ENCODE measurements around the gene PPP6C.
A peak's percentile ranks its signal among the peaks of the same experiment; 100 is the strongest.
"Not testable (repeated sequence)": the region's sequence is repeated elsewhere in the genome, so short reads cannot be mapped to it uniquely, and the experiment has no call there.

Gene PPP6C

DNA sequence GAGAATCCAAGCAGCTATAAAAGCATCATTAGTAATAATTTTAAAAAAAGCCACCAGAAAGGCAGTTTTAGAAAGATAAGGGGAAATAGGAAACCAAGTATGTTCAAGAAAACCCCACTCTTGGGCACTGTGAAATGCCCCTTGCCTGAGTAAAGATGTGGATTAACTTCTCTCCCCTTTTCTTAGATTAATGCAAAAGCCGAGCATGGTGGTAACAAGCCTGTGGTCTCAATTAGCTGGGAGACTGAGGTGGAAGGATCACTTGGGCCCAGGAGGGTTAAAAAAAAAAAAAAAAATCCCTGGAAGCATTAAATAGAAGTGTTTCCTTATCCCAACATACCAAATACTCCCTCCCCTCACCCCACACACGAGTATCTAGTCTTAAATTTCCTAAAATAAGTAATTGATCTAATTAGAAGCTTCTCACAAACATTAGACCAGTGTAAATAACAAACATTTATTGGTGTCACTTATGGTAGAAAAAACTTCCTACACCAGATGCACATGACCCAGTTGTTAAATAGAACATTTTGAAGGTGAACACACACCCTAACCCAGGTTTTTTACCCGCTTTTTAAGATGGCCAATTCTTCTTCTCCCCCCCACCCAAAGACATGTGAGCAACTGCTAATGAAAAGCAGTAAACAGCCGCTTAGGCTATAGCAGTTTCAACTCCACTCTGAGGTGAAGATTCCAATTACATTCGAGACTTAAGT, 46.4 kb upstream of the PPP6C start:
- H3K4me3 ChIP-seq (ENCODE audit: low read depth, low read length, poor library complexity, severe bottlenecking): peak overlapping the region; percentile 95
- peaks cover 71% of the 10 kb centered on the region for H3K36me3 ChIP-seq (ENCODE audit: insufficient read depth, low read length)

DNA sequence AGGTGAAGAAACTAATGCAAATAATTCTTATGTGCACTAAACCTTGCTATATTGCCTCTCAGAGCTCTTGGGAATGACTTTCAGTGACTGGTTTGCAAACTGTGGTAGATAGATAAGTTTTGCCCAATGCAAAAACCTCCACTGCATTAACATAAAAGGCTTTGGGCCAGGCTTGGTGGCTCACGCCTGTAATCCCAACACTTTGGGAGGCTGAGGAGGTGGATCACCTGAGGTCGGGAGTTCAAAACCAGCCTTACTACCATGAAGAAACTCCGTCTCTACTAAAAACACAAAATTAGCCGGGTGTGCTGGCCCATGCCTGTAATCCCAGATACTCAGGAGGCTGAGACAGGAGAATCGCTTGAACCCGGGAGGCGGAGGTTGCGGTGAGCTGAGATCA, 44.5 kb upstream of the PPP6C start:
- not testable (repeated sequence) for H3K4me3 ChIP-seq (ENCODE audit: low read depth, low read length, poor library complexity, severe bottlenecking); H3K27me3 ChIP-seq (ENCODE audit: insufficient read depth, low read length); H3K9ac ChIP-seq (ENCODE audit: low read length); H3K9me3 ChIP-seq (ENCODE audit: low read length); H3K27ac ChIP-seq (ENCODE audit: low read depth, low read length, poor library complexity, severe bottlenecking); H4K20me1 ChIP-seq (ENCODE audit: insufficient read depth, low read length); H3K4me2 ChIP-seq (ENCODE audit: low read length); H3K9me2 ChIP-seq (ENCODE audit: low read depth, low read length); H2AFZ ChIP-seq (ENCODE audit: low read length)
- H3K36me3 ChIP-seq (ENCODE audit: insufficient read depth, low read length): peaks cover 52% of the 10 kb centered on the region
- H3F3A ChIP-seq (ENCODE audit: insufficient read depth, low read length): peaks cover 38% of the 10 kb centered on the region
- peaks cover 36% of the 10 kb centered on the region for H3K4me1 ChIP-seq (ENCODE audit: insufficient read depth, low read length, severe bottlenecking)
- peaks cover 11% of the 10 kb centered on the region for H3K79me2 ChIP-seq (ENCODE audit: insufficient read depth, low read length)

More for the DNA sequence above, 46.4 kb upstream of the PPP6C start:
- Histone ChIP-seq H4K20me1 (ENCODE audit: insufficient read depth, low read length) (no peaks in the 10 kb centered on the region), H3K9me2 (ENCODE audit: low read depth, low read length) (no peaks in the 10 kb centered on the region), H3K27ac (ENCODE audit: low read depth, low read length, poor library complexity, severe bottlenecking) (no peak overlapping the region), H3K4me1 (ENCODE audit: insufficient read depth, low read length, severe bottlenecking) (peaks cover 49% of the 10 kb centered on the region), H2AFZ (ENCODE audit: low read length) (no peak overlapping the region), H3K79me2 (ENCODE audit: insufficient read depth, low read length) (peaks cover 30% of the 10 kb centered on the region), H3K4me2 (ENCODE audit: low read length) (peak overlapping the region; percentile 85), H3K9ac (ENCODE audit: low read length) (no peak overlapping the region), H3K9me3 (ENCODE audit: low read length) (no peaks in the 10 kb centered on the region), H3K27me3 (ENCODE audit: insufficient read depth, low read length) (no peaks in the 10 kb centered on the region), H3F3A (ENCODE audit: insufficient read depth, low read length) (peaks cover 41% of the 10 kb centered on the region)
- TF ChIP-seq CTCF (IDR thresholded peaks at IDR 0.05; ENCODE audit: low read length) (no peak), EZH2 (IDR thresholded peaks at IDR 0.05; ENCODE audit: borderline replicate concordance, low read length) (no peak)

- H4K20me1 ChIP-seq (ENCODE audit: insufficient read depth, low read length): no peaks in the 10 kb centered on the region
- no peaks in the 10 kb centered on the region for H3K9me2 ChIP-seq (ENCODE audit: low read depth, low read length)
- no peak overlapping the region for H3K9ac ChIP-seq (ENCODE audit: low read length)
- H3K9me3 ChIP-seq (ENCODE audit: low read length): no peaks in the 10 kb centered on the region
- peaks cover 36% of the 10 kb centered on the region; the same call in 1 of the 2 replicates for H3F3A ChIP-seq (ENCODE audit: insufficient read depth, low read length)
- H3K27me3 ChIP-seq (ENCODE audit: insufficient read depth, low read length): no peaks in the 10 kb centered on the region
- no peak overlapping the region for H3K4me2 ChIP-seq (ENCODE audit: low read length)
- H2AFZ ChIP-seq (ENCODE audit: low read length): no peak overlapping the region
- H3K4me1 ChIP-seq (ENCODE audit: insufficient read depth, low read length, severe bottlenecking): peaks cover 31% of the 10 kb centered on the region
- H3K27ac ChIP-seq (ENCODE audit: low read depth, low read length, poor library complexity, severe bottlenecking): no peak overlapping the region
- H3K36me3 ChIP-seq (ENCODE audit: insufficient read depth, low read length): peaks cover 48% of the 10 kb centered on the region
- no peak for TF ChIP-seq CTCF (IDR thresholded peaks at IDR 0.05; ENCODE audit: low read length)
- H3K4me3 ChIP-seq (ENCODE audit: low read depth, low read length, poor library complexity, severe bottlenecking): no peak overlapping the region
- H3K79me2 ChIP-seq (ENCODE audit: insufficient read depth, low read length): peaks cover 8% of the 10 kb centered on the region; the same call in 1 of the 2 replicates
Measured at GRCh38 chr9:125233678-125234077, 44.1 kb upstream of the PPP6C start.

GRCh38 chr9:125227761-125228160, 38.2 kb upstream of the PPP6C start:
- TF ChIP-seq CTCF (IDR thresholded peaks at IDR 0.05; ENCODE audit: low read length) (no peak), EZH2 (IDR thresholded peaks at IDR 0.05; ENCODE audit: borderline replicate concordance, low read length) (no peak)
- 0 out of 2 replicates have a peak, but pooled peaks cover 4% of the 10 kb centered on the region for H3F3A ChIP-seq (ENCODE audit: insufficient read depth, low read length)
- H2AFZ ChIP-seq (ENCODE audit: low read length): no peak overlapping the region
- no peak overlapping the region for H3K4me2 ChIP-seq (ENCODE audit: low read length)
- H4K20me1 ChIP-seq (ENCODE audit: insufficient read depth, low read length): no peaks in the 10 kb centered on the region
- H3K9me3 ChIP-seq (ENCODE audit: low read length): no peaks in the 10 kb centered on the region
- no peaks in the 10 kb centered on the region for H3K9me2 ChIP-seq (ENCODE audit: low read depth, low read length)
- no peaks in the 10 kb centered on the region for H3K79me2 ChIP-seq (ENCODE audit: insufficient read depth, low read length)
- H3K4me3 ChIP-seq (ENCODE audit: low read depth, low read length, poor library complexity, severe bottlenecking): no peak overlapping the region
- H3K36me3 ChIP-seq (ENCODE audit: insufficient read depth, low read length): peaks cover 14% of the 10 kb centered on the region
- no peaks in the 10 kb centered on the region for H3K27me3 ChIP-seq (ENCODE audit: insufficient read depth, low read length)
- H3K4me1 ChIP-seq (ENCODE audit: insufficient read depth, low read length, severe bottlenecking): no peaks in the 10 kb centered on the region
- H3K27ac ChIP-seq (ENCODE audit: low read depth, low read length, poor library complexity, severe bottlenecking): no peak overlapping the region
- no peak overlapping the region for H3K9ac ChIP-seq (ENCODE audit: low read length)

DNA sequence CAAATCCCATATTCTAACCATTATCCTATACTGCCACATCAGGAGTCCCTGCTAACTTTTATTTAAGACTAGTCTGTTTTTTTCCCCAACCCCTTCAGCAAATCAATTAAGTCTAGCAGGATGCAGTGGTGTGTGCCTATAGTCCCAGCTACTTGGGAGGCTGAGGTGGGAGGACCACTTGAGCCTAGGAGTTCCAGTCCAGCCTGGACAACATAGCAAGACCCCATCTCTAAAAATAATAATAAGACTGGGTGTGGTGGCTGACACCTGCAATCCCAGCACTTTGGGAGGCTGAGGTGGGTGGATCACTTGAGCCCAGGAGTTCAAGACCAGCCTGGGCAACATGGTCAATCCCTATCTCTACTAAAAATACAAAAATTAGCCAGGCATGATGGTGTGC, 35.3 kb upstream of the PPP6C start:
- H3K9me3 ChIP-seq (ENCODE audit: low read length): not testable (repeated sequence)

More for the DNA sequence above, 35.3 kb upstream of the PPP6C start:
- not testable (repeated sequence) for H3F3A ChIP-seq (ENCODE audit: insufficient read depth, low read length); H2AFZ ChIP-seq (ENCODE audit: low read length); H3K4me2 ChIP-seq (ENCODE audit: low read length); H3K27ac ChIP-seq (ENCODE audit: low read depth, low read length, poor library complexity, severe bottlenecking); H4K20me1 ChIP-seq (ENCODE audit: insufficient read depth, low read length); H3K27me3 ChIP-seq (ENCODE audit: insufficient read depth, low read length); H3K4me3 ChIP-seq (ENCODE audit: low read depth, low read length, poor library complexity, severe bottlenecking); H3K9ac ChIP-seq (ENCODE audit: low read length); H3K9me2 ChIP-seq (ENCODE audit: low read depth, low read length); H3K4me1 ChIP-seq (ENCODE audit: insufficient read depth, low read length, severe bottlenecking); H3K79me2 ChIP-seq (ENCODE audit: insufficient read depth, low read length)
- peaks cover 28% of the 10 kb centered on the region for H3K36me3 ChIP-seq (ENCODE audit: insufficient read depth, low read length)
